Loucy (cell line): Measurements from ENCODE around the gene RNF223.

Source experiments
- H2AFZ ChIP-seq: fragments of 200-600 bp; sonication (generic); 2 replicates; pipeline ENCODE4 v1.6.0; 2016; ENCODE audit warnings: antibody characterized with exemption, mild to moderate bottlenecking, low read length, moderate library complexity
- H3F3A ChIP-seq: fragments of 200-600 bp; 2 replicates; pipeline ENCODE4 v1.6.0; 2016; ENCODE audit warnings: antibody characterized with exemption, low read depth, mild to moderate bottlenecking
- H3K27me3 ChIP-seq: fragments of 200-600 bp; sonication (generic); 2 replicates; pipeline ENCODE4 v1.6.1; 2014; ENCODE audit warnings: low read length, mild to moderate bottlenecking; ENCODE audit not compliant: insufficient read depth, poor library complexity, severe bottlenecking
- H3K36me3 ChIP-seq: fragments of 200-600 bp; sonication (generic); 2 replicates; pipeline ENCODE4 v1.6.1; 2016; ENCODE audit warnings: low read length; ENCODE audit not compliant: insufficient read depth
- H3K4me1 ChIP-seq: fragments of 200-600 bp; sonication (generic); 2 replicates; pipeline ENCODE4 v1.5.1; 2014; ENCODE audit warnings: low read length, mild to moderate bottlenecking; ENCODE audit not compliant: insufficient read depth, poor library complexity, severe bottlenecking
- H3K4me2 ChIP-seq: fragments of 200-600 bp; sonication (generic); 2 replicates; pipeline ENCODE4 v1.6.0; 2014; ENCODE audit warnings: antibody characterized with exemption, low read length, low read depth, mild to moderate bottlenecking; ENCODE audit not compliant: poor library complexity, severe bottlenecking
- H3K4me3 ChIP-seq: fragments of 200-600 bp; sonication (generic); 2 replicates; pipeline ENCODE4 v1.5.1; 2014; ENCODE audit warnings: low read length, mild to moderate bottlenecking, mixed read lengths; ENCODE audit not compliant: poor library complexity, severe bottlenecking
- H3K79me2 ChIP-seq: fragments of 200-600 bp; sonication (generic); 2 replicates; pipeline ENCODE4 v1.6.1; 2014; ENCODE audit warnings: low read length; ENCODE audit not compliant: insufficient read depth
- H3K9ac ChIP-seq: fragments of 200-600 bp; sonication (generic); 2 replicates; pipeline ENCODE4 v1.6.0; 2014; ENCODE audit warnings: mild to moderate bottlenecking, low read depth, low read length, moderate library complexity; ENCODE audit not compliant: poor library complexity, severe bottlenecking
- H3K9me2 ChIP-seq: fragments of 200-600 bp; sonication (generic); replicated peaks from 2 replicates; pipeline ENCODE4 v1.6.1; 2016; ENCODE audit warnings: low read depth, low read length, mixed read lengths
- H3K9me3 ChIP-seq: fragments of 200-600 bp; sonication (generic); 2 replicates; pipeline ENCODE4 v1.6.1; 2014; ENCODE audit warnings: mild to moderate bottlenecking, antibody characterized with exemption, low read length, low read depth; ENCODE audit not compliant: insufficient read depth
- H4K20me1 ChIP-seq: fragments of 200-600 bp; sonication (generic); 2 replicates; pipeline ENCODE4 v1.6.0; 2014; ENCODE audit warnings: antibody characterized with exemption, low read length, mild to moderate bottlenecking; ENCODE audit not compliant: insufficient read depth, poor library complexity, severe bottlenecking
- CTCF ChIP-seq: fragments of 200-600 bp; sonication (generic); conservative IDR thresholded peaks from 2 replicates; pipeline ENCODE4 v1.5.1; 2014; ENCODE audit warnings: mild to moderate bottlenecking, antibody characterized with exemption, low read length
- EZH2phosphoT487 ChIP-seq: fragments of 200-600 bp; IDR thresholded peaks from 2 replicates; pipeline ENCODE4 v1.6.1; 2018; ENCODE audit warnings: antibody characterized with exemption, mild to moderate bottlenecking, moderate library complexity, borderline replicate concordance

Gene RNF223

GRCh38 chr1:1040004-1040991 lies 33.8 kb downstream of the RNF223 start:
- TF ChIP-seq EZH2phosphoT487 (no peak), CTCF (no peak)
- Histone ChIP-seq H3K36me3 (no peaks in the 10 kb centered on the region), H3F3A (no peaks in the 10 kb centered on the region), H3K9me3 (no peaks in the 10 kb centered on the region), H2AFZ (no peak overlapping the region), H3K9ac (peak overlapping the region; percentile 34), H3K4me1 (peaks cover 13% of the 10 kb centered on the region), H3K27me3 (no peaks in the 10 kb centered on the region), H3K4me3 (peak overlapping the region; percentile 52), H3K79me2 (no peaks in the 10 kb centered on the region), H4K20me1 (no peaks in the 10 kb centered on the region), H3K9me2 (no peaks in the 10 kb centered on the region), H3K4me2 (peak overlapping the region; percentile 57)

- Histone ChIP-seq H3K9me3 (no peaks in the 10 kb centered on the region), H3F3A (no peaks in the 10 kb centered on the region), H3K4me1 (peaks cover 13% of the 10 kb centered on the region), H2AFZ (no peak overlapping the region), H3K4me2 (peak overlapping the region; percentile 57), H3K27me3 (no peaks in the 10 kb centered on the region), H3K36me3 (no peaks in the 10 kb centered on the region), H3K79me2 (no peaks in the 10 kb centered on the region), H3K4me3 (no peak overlapping the region), H3K9me2 (no peaks in the 10 kb centered on the region), H3K9ac (no peak overlapping the region), H4K20me1 (no peaks in the 10 kb centered on the region)
- TF ChIP-seq EZH2phosphoT487, result no peak
- TF ChIP-seq CTCF, result no peak
Measured at GRCh38 chr1:1039145-1039910, 34.8 kb downstream of the RNF223 start.

GRCh38 chr1:1038694-1039093 lies 35.4 kb downstream of the RNF223 start:
- Histone ChIP-seq H3K9ac (no peak overlapping the region), H2AFZ (no peak overlapping the region), H4K20me1 (no peaks in the 10 kb centered on the region), H3K27me3 (no peaks in the 10 kb centered on the region), H3F3A (no peaks in the 10 kb centered on the region), H3K9me2 (no peaks in the 10 kb centered on the region), H3K4me2 (no peak overlapping the region), H3K4me3 (no peak overlapping the region), H3K79me2 (no peaks in the 10 kb centered on the region), H3K9me3 (no peaks in the 10 kb centered on the region), H3K4me1 (peaks cover 13% of the 10 kb centered on the region), H3K36me3 (no peaks in the 10 kb centered on the region)
- no peak for TF ChIP-seq EZH2phosphoT487
